ENCODE measurements around the gene EPHA5. TPM values are rescaled to one million over a fixed set of nuclear protein-coding genes. Genes with fewer than 3 reads are reported as not detected.

EPHA5 gene
- total RNA-seq, 1 donor: not detected

GRCh38 chr4:65392488-65392887, 277.8 kb downstream of the EPHA5 start:
- Histone ChIP-seq H3K4me1 (ENCODE audit: insufficient read depth, low read length) (no peaks in the 10 kb centered on the region), H3K27me3 (ENCODE audit: insufficient read depth, low read length) (no peaks in the 10 kb centered on the region), H3K9me3 (ENCODE audit: low read depth, low read length) (peaks cover 16% of the 10 kb centered on the region), H3K4me3 (ENCODE audit: low read length) (no peak overlapping the region)

GRCh38 chr4:65391814-65392213, 278.5 kb downstream of the EPHA5 start:
- H3K27me3 ChIP-seq (ENCODE audit: insufficient read depth, low read length): no peaks in the 10 kb centered on the region
- no peaks in the 10 kb centered on the region for H3K4me1 ChIP-seq (ENCODE audit: insufficient read depth, low read length)
- peaks cover 16% of the 10 kb centered on the region for H3K9me3 ChIP-seq (ENCODE audit: low read depth, low read length)
- no peak overlapping the region for H3K4me3 ChIP-seq (ENCODE audit: low read length)

GRCh38 chr4:65391382-65391781, 278.9 kb downstream of the EPHA5 start:
- Histone ChIP-seq H3K27me3 (ENCODE audit: insufficient read depth, low read length) (no peaks in the 10 kb centered on the region), H3K4me1 (ENCODE audit: insufficient read depth, low read length) (no peaks in the 10 kb centered on the region), H3K4me3 (ENCODE audit: low read length) (no peak overlapping the region), H3K9me3 (ENCODE audit: low read depth, low read length) (peaks cover 16% of the 10 kb centered on the region)

- Histone ChIP-seq H3K27me3 (ENCODE audit: insufficient read depth, low read length) (no peaks in the 10 kb centered on the region), H3K4me1 (ENCODE audit: insufficient read depth, low read length) (no peaks in the 10 kb centered on the region), H3K9me3 (ENCODE audit: low read depth, low read length) (no peaks in the 10 kb centered on the region), H3K4me3 (ENCODE audit: low read length) (no peak overlapping the region)
Observed at GRCh38 chr4:65386927-65387326, 283.4 kb downstream of the EPHA5 start.

- Histone ChIP-seq H3K4me1 (ENCODE audit: insufficient read depth, low read length) (no peaks in the 10 kb centered on the region), H3K9me3 (ENCODE audit: low read depth, low read length) (no peaks in the 10 kb centered on the region), H3K27me3 (ENCODE audit: insufficient read depth, low read length) (no peaks in the 10 kb centered on the region), H3K4me3 (ENCODE audit: low read length) (no peak overlapping the region)
Observed at GRCh38 chr4:65383589-65384305, 286.5 kb downstream of the EPHA5 start.

- H3K4me1 ChIP-seq (ENCODE audit: insufficient read depth, low read length): no peaks in the 10 kb centered on the region
- H3K27me3 ChIP-seq (ENCODE audit: insufficient read depth, low read length): no peaks in the 10 kb centered on the region
- no peaks in the 10 kb centered on the region for H3K9me3 ChIP-seq (ENCODE audit: low read depth, low read length)
- H3K4me3 ChIP-seq (ENCODE audit: low read length): no peak overlapping the region
Observed at GRCh38 chr4:65381648-65382047, 288.6 kb downstream of the EPHA5 start.

GRCh38 chr4:65370709-65371108, 299.6 kb downstream of the EPHA5 start:
- H3K27me3 ChIP-seq (ENCODE audit: insufficient read depth, low read length): no peaks in the 10 kb centered on the region
- no peaks in the 10 kb centered on the region for H3K4me1 ChIP-seq (ENCODE audit: insufficient read depth, low read length)
- no peaks in the 10 kb centered on the region for H3K9me3 ChIP-seq (ENCODE audit: low read depth, low read length)
- no peak overlapping the region for H3K4me3 ChIP-seq (ENCODE audit: low read length)

GRCh38 chr4:65367306-65367705, 303.0 kb downstream of the EPHA5 start:
- no peaks in the 10 kb centered on the region for H3K27me3 ChIP-seq (ENCODE audit: insufficient read depth, low read length)
- no peak overlapping the region for H3K4me3 ChIP-seq (ENCODE audit: low read length)
- H3K9me3 ChIP-seq (ENCODE audit: low read depth, low read length): no peaks in the 10 kb centered on the region
- no peaks in the 10 kb centered on the region for H3K4me1 ChIP-seq (ENCODE audit: insufficient read depth, low read length)

GRCh38 chr4:65358914-65359313, 311.4 kb downstream of the EPHA5 start:
- no peaks in the 10 kb centered on the region for H3K4me1 ChIP-seq (ENCODE audit: insufficient read depth, low read length)

GRCh38 chr4:65353098-65353497, 317.2 kb downstream of the EPHA5 start:
- no peaks in the 10 kb centered on the region for H3K27me3 ChIP-seq (ENCODE audit: insufficient read depth, low read length)
- H3K9me3 ChIP-seq (ENCODE audit: low read depth, low read length): no peaks in the 10 kb centered on the region
- H3K4me1 ChIP-seq (ENCODE audit: insufficient read depth, low read length): no peaks in the 10 kb centered on the region
- no peak overlapping the region for H3K4me3 ChIP-seq (ENCODE audit: low read length)

More at GRCh38 chr4:65358914-65359313, 311.4 kb downstream of the EPHA5 start:
- H3K27me3 ChIP-seq (ENCODE audit: insufficient read depth, low read length): no peaks in the 10 kb centered on the region
- no peaks in the 10 kb centered on the region for H3K9me3 ChIP-seq (ENCODE audit: low read depth, low read length)
- H3K4me3 ChIP-seq (ENCODE audit: low read length): no peak overlapping the region

GRCh38 chr4:65344278-65344825, 325.9 kb downstream of the EPHA5 start:
- H3K4me3 ChIP-seq (ENCODE audit: low read length): no peak overlapping the region
- H3K27me3 ChIP-seq (ENCODE audit: insufficient read depth, low read length): no peaks in the 10 kb centered on the region
- H3K4me1 ChIP-seq (ENCODE audit: insufficient read depth, low read length): no peaks in the 10 kb centered on the region
- H3K9me3 ChIP-seq (ENCODE audit: low read depth, low read length): no peaks in the 10 kb centered on the region

GRCh38 chr4:65343342-65343741, 326.9 kb downstream of the EPHA5 start:
- Histone ChIP-seq H3K27me3 (ENCODE audit: insufficient read depth, low read length) (no peaks in the 10 kb centered on the region), H3K9me3 (ENCODE audit: low read depth, low read length) (no peaks in the 10 kb centered on the region), H3K4me3 (ENCODE audit: low read length) (no peak overlapping the region), H3K4me1 (ENCODE audit: insufficient read depth, low read length) (no peaks in the 10 kb centered on the region)

- Histone ChIP-seq H3K4me3 (ENCODE audit: low read length) (no peak overlapping the region), H3K4me1 (ENCODE audit: insufficient read depth, low read length) (no peaks in the 10 kb centered on the region), H3K27me3 (ENCODE audit: insufficient read depth, low read length) (no peaks in the 10 kb centered on the region), H3K9me3 (ENCODE audit: low read depth, low read length) (no peaks in the 10 kb centered on the region)
Observed at GRCh38 chr4:65341557-65341956, 328.7 kb downstream of the EPHA5 start.

- Histone ChIP-seq H3K27me3 (ENCODE audit: insufficient read depth, low read length) (no peaks in the 10 kb centered on the region), H3K4me3 (ENCODE audit: low read length) (no peak overlapping the region), H3K4me1 (ENCODE audit: insufficient read depth, low read length) (no peaks in the 10 kb centered on the region), H3K9me3 (ENCODE audit: low read depth, low read length) (no peaks in the 10 kb centered on the region)
Observed at GRCh38 chr4:65340382-65341109, 329.7 kb downstream of the EPHA5 start.

GRCh38 chr4:65337371-65337770, 332.9 kb downstream of the EPHA5 start:
- no peaks in the 10 kb centered on the region for H3K9me3 ChIP-seq (ENCODE audit: low read depth, low read length)
- H3K4me3 ChIP-seq (ENCODE audit: low read length): no peak overlapping the region
- H3K27me3 ChIP-seq (ENCODE audit: insufficient read depth, low read length): no peaks in the 10 kb centered on the region
- H3K4me1 ChIP-seq (ENCODE audit: insufficient read depth, low read length): no peaks in the 10 kb centered on the region

Data from mononuclear cell (primary cell).